Dermis blood vessel endothelial cell (primary cell): ENCODE measurements around the gene HPSE2. TPM values are rescaled to one million over a fixed set of nuclear protein-coding genes. Genes with fewer than 3 reads are reported as not detected.

ENCODE experiments used
- DNase-seq: peaks from one replicate; pipeline ENCODE4 v3.0.0; 2010
- total RNA-seq: library from RNA; depleted of rRNA; stranded (reverse); fragments of >200 nt; gene quantifications from 2 replicates; pipeline ENCODE4 v1.2.3, GENCODE V29; 2014

The HPSE2 gene
- total RNA-seq, 1 donor from 2014 or later: not detected

GRCh38 chr10:98832196-98832595 is 403.5 kb downstream of the HPSE2 start:
- DNase-seq: no peak

- DNase-seq: no peak
Measured at GRCh38 chr10:98831391-98831790, 404.3 kb downstream of the HPSE2 start.

- no peak for DNase-seq
Measured at GRCh38 chr10:98825741-98826140, 409.9 kb downstream of the HPSE2 start.

GRCh38 chr10:98817396-98817795 is 418.3 kb downstream of the HPSE2 start:
- no peak for DNase-seq

GRCh38 chr10:98815039-98815885 is 420.4 kb downstream of the HPSE2 start:
- no peak for DNase-seq

- no peak for DNase-seq
Measured at GRCh38 chr10:98814470-98814869, 421.2 kb downstream of the HPSE2 start.

- no peak for DNase-seq
Measured at GRCh38 chr10:98808282-98808892, 427.3 kb downstream of the HPSE2 start.

- DNase-seq: no peak
Measured at GRCh38 chr10:98800263-98800662, 435.4 kb downstream of the HPSE2 start.

GRCh38 chr10:98795467-98795866 is 440.2 kb downstream of the HPSE2 start:
- DNase-seq: no peak

GRCh38 chr10:98790817-98791216 is 444.8 kb downstream of the HPSE2 start:
- DNase-seq: peak; percentile 1

- no peak for DNase-seq
Measured at GRCh38 chr10:98778277-98778759, 457.3 kb downstream of the HPSE2 start.

GRCh38 chr10:98758463-98758862 is 477.2 kb downstream of the HPSE2 start:
- DNase-seq: no peak

- DNase-seq: peak; percentile 50
Measured at GRCh38 chr10:98748298-98748697, 487.4 kb downstream of the HPSE2 start.

GRCh38 chr10:98745645-98746044 is 490.0 kb downstream of the HPSE2 start:
- DNase-seq: no peak

- no peak for DNase-seq
Measured at GRCh38 chr10:98720551-98720950, 515.1 kb downstream of the HPSE2 start.

GRCh38 chr10:98713586-98713985 is 522.1 kb downstream of the HPSE2 start:
- no peak for DNase-seq

GRCh38 chr10:98696516-98696915 is 539.1 kb downstream of the HPSE2 start:
- no peak for DNase-seq

GRCh38 chr10:98694883-98695282 is 540.8 kb downstream of the HPSE2 start:
- no peak for DNase-seq

- no peak for DNase-seq
Measured at GRCh38 chr10:98694014-98694413, 541.6 kb downstream of the HPSE2 start.

- DNase-seq: no peak
Measured at GRCh38 chr10:98687685-98688084, 548.0 kb downstream of the HPSE2 start.

- no peak for DNase-seq
Measured at GRCh38 chr10:98684019-98684899, 551.4 kb downstream of the HPSE2 start.

GRCh38 chr10:98676895-98677294 is 558.8 kb downstream of the HPSE2 start:
- no peak for DNase-seq

GRCh38 chr10:98675902-98676301 is 559.8 kb downstream of the HPSE2 start:
- no peak for DNase-seq
